Anterior cingulate cortex (tissue), 58 donors: ENCODE results near the gene FCAMR.

Experiments
- DNase-seq, 58 donors: peaks; one replicate each; lab custom pipeline; 2025; lab: John Stamatoyannopoulos, UW

Gene FCAMR

DNA sequence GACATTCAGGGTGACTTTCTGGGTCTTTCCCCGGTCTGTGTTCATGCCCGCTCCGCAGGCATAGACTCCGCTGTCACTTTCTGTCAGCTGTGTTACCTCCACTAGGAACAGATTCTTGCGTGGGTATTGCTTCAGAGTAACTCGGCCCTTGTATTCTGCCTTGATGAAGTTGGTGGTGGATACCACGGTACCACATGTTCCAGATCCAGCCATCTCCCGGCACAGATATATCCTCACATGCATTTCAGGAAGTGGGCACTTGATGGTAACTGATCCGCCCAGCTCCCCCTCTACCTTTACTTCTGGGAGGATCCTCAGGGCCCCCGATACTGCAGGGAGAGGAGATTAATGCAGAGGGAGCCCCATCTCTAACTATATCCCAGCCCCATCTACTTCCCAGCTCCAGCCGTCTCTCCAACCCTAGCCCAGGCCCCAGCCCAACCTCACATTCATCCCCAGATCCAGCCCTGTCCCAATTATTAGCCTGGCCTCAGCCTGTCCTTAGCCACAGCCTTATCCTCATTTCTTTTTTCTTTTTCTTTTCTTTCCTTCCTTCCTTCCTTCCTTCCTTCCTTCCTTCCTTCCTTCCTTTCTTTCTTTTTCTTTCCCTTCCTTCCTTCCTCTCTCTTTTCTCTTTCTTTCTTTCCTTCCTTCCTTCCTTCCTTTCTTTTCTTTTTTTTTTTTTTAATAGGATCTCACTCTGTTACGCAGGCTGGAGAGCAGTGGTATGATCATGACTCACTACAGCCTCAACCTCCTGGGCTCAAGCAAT, 56.3 kb downstream of the FCAMR start:
- no peak for DNase-seq

DNA sequence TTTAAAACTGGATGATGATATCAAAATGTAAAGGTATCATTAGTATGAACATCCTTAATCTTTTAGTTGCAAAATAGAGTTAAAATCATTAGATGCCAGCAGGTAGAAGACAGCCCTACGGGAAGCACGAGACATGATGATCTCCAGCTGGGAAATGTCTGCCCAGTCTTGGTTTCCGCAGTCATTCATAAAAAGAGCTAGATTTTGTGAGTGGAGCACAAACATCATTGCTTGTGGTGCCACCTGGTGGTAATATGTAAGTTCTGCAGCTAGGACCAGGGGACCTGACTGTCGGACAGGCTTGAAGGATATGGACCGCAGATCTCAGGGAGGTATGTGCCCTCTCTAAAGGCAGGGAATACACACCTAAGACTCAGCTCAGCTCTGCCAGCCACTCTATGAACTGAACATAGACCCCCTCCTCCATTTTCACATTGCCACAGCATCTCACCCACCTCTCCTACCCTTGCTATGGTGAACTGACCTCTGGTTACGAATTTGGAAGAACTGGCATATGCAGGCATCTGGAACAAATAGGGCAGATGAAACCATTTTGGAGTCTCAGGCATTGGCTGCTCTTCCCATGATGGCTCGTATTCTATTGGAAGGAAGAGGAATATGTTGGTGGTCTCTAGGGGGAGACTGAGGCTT, 57.7 kb downstream of the FCAMR start:
- DNase-seq = peak in 48 of 58 donors; percentile 2 to 71 (median 38)

DNA sequence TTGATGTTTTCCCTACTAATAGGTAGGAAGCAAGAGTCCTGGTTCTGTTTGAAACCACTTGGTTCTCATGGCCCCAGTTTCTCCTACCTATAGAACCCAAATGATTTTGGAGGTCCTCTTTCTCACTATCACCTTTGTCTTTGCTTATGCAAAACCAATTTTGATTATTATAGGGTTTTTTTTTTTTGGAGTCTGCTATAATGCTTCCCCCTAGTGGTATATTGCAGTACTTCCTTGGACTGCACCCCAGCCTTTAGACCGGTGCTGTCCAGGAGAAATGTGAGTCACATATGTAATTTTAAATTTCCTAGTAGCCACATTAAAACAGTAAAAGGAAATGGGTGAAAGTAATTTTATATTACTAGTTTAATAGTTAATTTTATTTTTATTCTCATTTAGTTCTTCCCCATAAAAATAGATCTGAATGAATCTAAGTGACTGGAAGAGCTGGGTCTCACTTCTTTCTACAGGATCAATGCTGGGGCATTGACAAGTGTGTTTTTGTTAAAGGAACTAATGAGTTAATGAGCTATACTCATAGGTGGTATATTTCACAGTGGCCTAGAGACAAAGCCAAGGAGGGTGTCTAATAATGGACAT, 59.1 kb downstream of the FCAMR start:
- DNase-seq = peak in 2 of 58 donors; percentile 8 to 19

GRCh38 chr1:206909883-206910318, 60.4 kb downstream of the FCAMR start:
- no peak for DNase-seq

- peak in 6 of 58 donors; percentile 4 to 47 (median 24) for DNase-seq
Measured at GRCh38 chr1:206909161-206909882, 60.9 kb downstream of the FCAMR start.

- DNase-seq = no peak
Measured at GRCh38 chr1:206908038-206908437, 62.2 kb downstream of the FCAMR start.
